Ovary (tissue), 9 donors: ENCODE data around the gene MYH11. TPM values are rescaled to one million over a fixed set of nuclear protein-coding genes. Genes with fewer than 3 reads are reported as not detected.

Experiments used
- DNase-seq, 5 donors: peaks; one replicate each; pipeline ENCODE4 v3.0.0-alpha.2; 2019 to 2020
- H3K27ac ChIP-seq, 2 donors: fragments of 200-600 bp; one replicate each; pipeline versions ENCODE4 v1.5.1 to v1.8.0; 2019 to 2022
- H3K27me3 ChIP-seq: fragments of 200-600 bp; one replicate; pipeline ENCODE4 v1.8.0; 2022
- H3K36me3 ChIP-seq: fragments of 200-600 bp; sonication (generic); one replicate; pipeline ENCODE4 v1.5.1; 2019
- H3K4me1 ChIP-seq: one replicate; pipeline ENCODE4 v1.8.1; 2013; ENCODE audit warnings: mild to moderate bottlenecking, moderate library complexity; ENCODE audit not compliant: insufficient read depth
- H3K4me3 ChIP-seq: fragments of 200-600 bp; sonication (generic); one replicate; pipeline ENCODE4 v1.5.1; 2017
- H3K9me3 ChIP-seq, 2 donors: fragments of 200-600 bp in 1 of 2; sonication (generic) in 1 of 2; one replicate each; pipeline versions ENCODE4 v1.5.1 to v1.8.1; 2013 to 2019; ENCODE audit warnings: mild to moderate bottlenecking in 1 of 2, moderate library complexity in 1 of 2
- EP300 ChIP-seq: sonication (generic); formaldehyde crosslinking; IDR thresholded peaks from one replicate; pipeline ENCODE4 v1.6.1; 2017; ENCODE audit warnings: antibody characterized with exemption
- POLR2A ChIP-seq: fragments of 450-650 bp; IDR thresholded peaks from one replicate; pipeline ENCODE4 v1.6.1; 2017; ENCODE audit warnings: antibody characterized with exemption, mild to moderate bottlenecking, moderate library complexity
- WGBS, 3 donors: extraction: QIAGEN DNeasy Blood & Tissue Kit in 1 of 3; methylation state at CpG; one replicate each; pipeline versions ENCODE4 v1.1.5 to v1.1.7; 2013 to 2017; 5-methylcytosine and 5-hydroxymethylcytosine counted together
- intact Hi-C, 4 donors: fragments of 100-400 bp; cut with DNase I; formaldehyde crosslinking; loops; one replicate each; pipeline versions ENCODE4 v1.11.0 to v1.15.1; 2022 to 2023
- polyA plus RNA-seq, 2 donors: library from polyadenylated mRNA; stranded (reverse); fragments of 200-250 nt in 1 of 2; fragments of 350-450 nt in 1 of 2; fragmentation: Illumina TruSeq in 1 of 2; extraction: RNeasy Lipid Tissue Mini Kit (QIAGEN cat#74804) in 1 of 2; gene quantifications; one replicate each; pipeline ENCODE4 v1.2.3, GENCODE V29; 2013 to 2014
- total RNA-seq, 7 donors: library from RNA; depleted of rRNA in 2 of 7; stranded (reverse); fragments of >200 nt in 2 of 7; fragmentation: NEBNext Ultra II Directional in 3 of 7; extraction: Animal tissue kit (Norgen Biotek cat#: 25700) in 3 of 7; gene quantifications; one replicate each; pipeline versions ENCODE4 v1.1.0 to v1.2.4, GENCODE V29; 2016 to 2023
- TF ChIP-seq, protein P1 (sequence below), 3 donors: fragments of 450-650 bp in 2 of 3; fragments of 200-600 bp in 1 of 3; IDR thresholded peaks; one replicate each; pipeline versions ENCODE4 v1.5.1 to v1.8.0; 2016 to 2022; ENCODE audit warnings: antibody characterized with exemption in 3 of 3, mild to moderate bottlenecking in 1 of 3
- donor health status: DM: no; HTN: no; CAD: no; lungs with moderate emphysema.
- donor health status: DM: no; HTN: no; CAD: no.
- donor health status: Bipolar disorder and iron deficiency.
- donor health status: DM: yes; HTN: yes; CAD: no.
- donor health status: DM: no; HTN: no; CAD: no.
- donor health status: DM: yes; HTN: yes; CAD: no.

Gene MYH11
- total and polyA plus RNA-seq, 9 donors, result 50.9 to 2,765 (median 263) TPM

DNA sequence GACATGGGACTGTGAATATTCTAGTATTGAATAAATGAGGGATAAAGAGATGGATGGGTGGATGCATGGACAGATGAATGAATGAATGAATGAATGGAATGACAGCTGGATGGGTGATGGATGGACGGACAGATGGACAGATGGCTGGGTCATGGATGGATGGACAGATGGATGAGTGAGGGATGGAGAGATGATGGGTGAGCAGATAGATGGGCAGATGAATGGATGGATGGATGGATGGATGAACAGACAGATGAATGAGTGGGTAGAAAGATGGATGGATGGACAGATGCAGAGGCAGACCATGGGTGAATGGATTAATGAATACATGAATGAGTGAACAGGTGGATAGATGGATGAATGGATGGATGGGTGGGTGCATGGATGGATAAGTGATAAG, 96.7 kb downstream of the MYH11 start:
- TF ChIP-seq POLR2A (no peak), EP300 (no peak)
- TF ChIP-seq, protein P1, sequence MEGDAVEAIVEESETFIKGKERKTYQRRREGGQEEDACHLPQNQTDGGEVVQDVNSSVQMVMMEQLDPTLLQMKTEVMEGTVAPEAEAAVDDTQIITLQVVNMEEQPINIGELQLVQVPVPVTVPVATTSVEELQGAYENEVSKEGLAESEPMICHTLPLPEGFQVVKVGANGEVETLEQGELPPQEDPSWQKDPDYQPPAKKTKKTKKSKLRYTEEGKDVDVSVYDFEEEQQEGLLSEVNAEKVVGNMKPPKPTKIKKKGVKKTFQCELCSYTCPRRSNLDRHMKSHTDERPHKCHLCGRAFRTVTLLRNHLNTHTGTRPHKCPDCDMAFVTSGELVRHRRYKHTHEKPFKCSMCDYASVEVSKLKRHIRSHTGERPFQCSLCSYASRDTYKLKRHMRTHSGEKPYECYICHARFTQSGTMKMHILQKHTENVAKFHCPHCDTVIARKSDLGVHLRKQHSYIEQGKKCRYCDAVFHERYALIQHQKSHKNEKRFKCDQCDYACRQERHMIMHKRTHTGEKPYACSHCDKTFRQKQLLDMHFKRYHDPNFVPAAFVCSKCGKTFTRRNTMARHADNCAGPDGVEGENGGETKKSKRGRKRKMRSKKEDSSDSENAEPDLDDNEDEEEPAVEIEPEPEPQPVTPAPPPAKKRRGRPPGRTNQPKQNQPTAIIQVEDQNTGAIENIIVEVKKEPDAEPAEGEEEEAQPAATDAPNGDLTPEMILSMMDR (IDR thresholded peaks at IDR 0.05), result no peak
- intact Hi-C loops, result loop anchor here in 2 of 4 donors (10.0 kb wide), 1 partner anchor 365 kb away; no protein-coding TSS in a partner anchor
- Histone ChIP-seq H3K9me3 (no peaks in the 10 kb centered on the region), H3K4me1 (no peaks in the 10 kb centered on the region), H3K36me3 (no peaks in the 10 kb centered on the region), H3K4me3 (no peak overlapping the region), H3K27me3 (no peaks in the 10 kb centered on the region), H3K27ac (no peak overlapping the region)
- DNase-seq, result no peak
- 90 to 95% (median 94%) methylated on average over 1 of the region's 1 CpG for WGBS, 3 donors

DNA sequence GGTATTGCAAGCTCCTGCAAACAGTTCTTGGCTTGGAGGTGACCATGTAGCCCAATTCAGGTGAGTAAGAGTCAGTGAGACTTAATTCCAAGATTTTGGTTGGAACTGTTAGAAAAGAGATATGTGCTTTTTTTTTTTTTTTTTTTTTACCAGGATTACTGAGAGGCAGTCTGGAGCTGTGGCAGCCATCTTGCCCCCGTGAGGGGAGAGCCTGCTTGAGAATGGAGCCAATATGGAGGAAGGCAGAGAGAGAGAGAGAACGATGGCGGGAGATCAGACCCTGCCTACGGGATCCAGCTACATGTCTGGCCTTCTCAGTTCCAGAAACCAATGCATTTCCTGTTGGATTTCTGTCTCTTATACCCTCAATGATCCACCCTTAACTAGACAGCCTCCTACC, 97.8 kb downstream of the MYH11 start:
- TF ChIP-seq, protein P1 (IDR thresholded peaks at IDR 0.05), result no peak
- TF ChIP-seq EP300 (no peak), POLR2A (no peak)
- Histone ChIP-seq H3K9me3 (no peaks in the 10 kb centered on the region), H3K36me3 (no peaks in the 10 kb centered on the region), H3K27ac (no peak overlapping the region), H3K4me1 (no peaks in the 10 kb centered on the region), H3K4me3 (no peak overlapping the region), H3K27me3 (no peaks in the 10 kb centered on the region)
- intact Hi-C loops, result loop anchor here in 1 of 4 donors (10.0 kb wide), 1 partner anchor 366 kb away; no protein-coding TSS in a partner anchor
- DNase-seq, result no peak
- 86 to 90% (median 90%) methylated on average over 4 of the region's 4 CpGs for WGBS, 3 donors

DNA sequence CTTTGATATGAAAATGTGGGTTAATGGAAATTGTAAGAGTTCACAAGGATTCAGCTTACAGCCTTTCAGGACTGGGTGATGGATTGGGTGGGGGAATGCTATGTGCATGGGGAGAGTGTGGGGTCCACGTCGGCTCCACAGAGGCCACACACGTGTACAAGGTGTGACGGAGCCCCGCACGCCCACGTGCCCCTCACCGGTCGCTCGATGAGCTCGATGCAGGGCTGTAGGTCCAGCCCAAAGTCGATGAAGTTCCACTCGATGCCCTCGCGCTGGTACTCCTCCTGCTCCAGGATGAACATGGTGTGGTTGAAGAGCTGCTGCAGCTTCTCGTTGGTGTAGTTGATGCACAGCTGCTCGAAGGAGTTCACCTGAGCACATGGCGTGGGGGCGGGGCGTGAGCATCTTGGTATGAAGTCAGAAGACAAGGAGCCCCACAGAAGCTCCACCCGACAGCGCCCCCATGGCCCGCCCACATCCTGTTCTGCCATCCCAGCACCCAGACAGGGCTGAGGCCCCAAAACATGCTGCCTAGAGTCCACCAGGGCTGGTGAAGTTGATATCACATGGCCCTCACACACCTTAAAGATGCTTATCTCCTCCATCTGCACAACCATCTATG, 99.1 kb downstream of the MYH11 start:
- Histone ChIP-seq H3K4me1 (no peaks in the 10 kb centered on the region), H3K27ac (no peak overlapping the region), H3K9me3 (no peaks in the 10 kb centered on the region), H3K36me3 (no peaks in the 10 kb centered on the region), H3K27me3 (no peaks in the 10 kb centered on the region), H3K4me3 (no peak overlapping the region)
- TF ChIP-seq EP300, result no peak
- TF ChIP-seq POLR2A, result no peak
- TF ChIP-seq, protein P1 (IDR thresholded peaks at IDR 0.05), result no peak
- no peak for DNase-seq
- WGBS, 3 donors, result 90 to 92% (median 90%) methylated on average over 23 of the region's 23 CpGs
- intact Hi-C loops, result loop anchor here in 1 of 4 donors (10.0 kb wide), 1 partner anchor 367 kb away; no protein-coding TSS in a partner anchor

DNA sequence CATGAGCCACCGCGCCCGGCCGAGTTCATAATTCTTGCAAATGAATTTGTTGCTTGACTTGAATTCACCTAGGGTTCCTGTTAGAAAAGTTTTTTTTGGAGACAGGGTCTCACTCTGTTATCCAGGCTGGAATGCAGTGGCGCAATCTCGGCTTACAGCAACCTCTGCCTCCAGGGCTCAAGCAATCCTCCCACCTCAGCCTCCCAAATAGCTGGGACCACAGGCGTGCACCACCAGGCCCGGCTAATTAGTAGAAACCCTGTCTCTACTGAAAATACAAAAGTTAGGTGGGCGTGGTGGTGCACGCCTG, 99.8 kb downstream of the MYH11 start:
- H3K36me3 ChIP-seq, result no peaks in the 10 kb centered on the region
- no peak for DNase-seq

More for the DNA sequence above, 99.8 kb downstream of the MYH11 start:
- no peak for TF ChIP-seq POLR2A
- TF ChIP-seq, protein P1 (IDR thresholded peaks at IDR 0.05), result no peak
- TF ChIP-seq EP300, result no peak
- intact Hi-C loops, result loop anchor here in 1 of 4 donors (10.0 kb wide), 1 partner anchor 368 kb away; no protein-coding TSS in a partner anchor
- WGBS, 3 donors, result 69 to 82% (median 69%) methylated on average over 10 of the region's 10 CpGs
- Histone ChIP-seq H3K27ac (no peak overlapping the region), H3K9me3 (no peaks in the 10 kb centered on the region), H3K4me1 (no peaks in the 10 kb centered on the region), H3K4me3 (no peak overlapping the region), H3K27me3 (no peaks in the 10 kb centered on the region)
